Endothelial cell of umbilical vein (primary cell): ENCODE results near the gene RBM4. TPM values are rescaled to one million over a fixed set of nuclear protein-coding genes. Genes with fewer than 3 reads are reported as not detected.

Source experiments
- BruUV-seq: library from RNA; stranded (reverse); fragments of 400-500 nt; replicated peaks from 2 replicates; lab custom pipeline; 2021; lab: Mats Ljungman, UMichigan
- CTCF ChIA-PET: fragments of 300-600, 350-600 bp; sonication (Branson Sonifier 250); formaldehyde crosslinking; loops from one replicate; lab custom pipeline; 2021; ENCODE audit warnings: antibody characterized with exemption, inconsistent platforms; lab: Charles Lee
- POLR2A ChIA-PET: fragments of 300-600, 350-600 bp; sonication (Branson Sonifier 250); formaldehyde crosslinking; loops from one replicate; lab custom pipeline; 2021; ENCODE audit warnings: antibody characterized with exemption, inconsistent platforms; lab: Charles Lee
- DNase-seq: peaks from one replicate; pipeline ENCODE4 v3.0.0-alpha.2; 2011; ENCODE audit warnings: low read depth, low spot score
- FAIRE-seq: peaks from 2 replicates; lab custom pipeline; 2011; peaks lifted over from hg19 to GRCh38; lab: Jason Lieb, UNC
- H2AFZ ChIP-seq: 2 replicates; pipeline ENCODE4 v1.6.0; 2012; ENCODE audit warnings: low read depth, low read length, control low read depth, inconsistent platforms
- H3K27ac ChIP-seq: 2 replicates; pipeline ENCODE4 v1.5.1; 2011; ENCODE audit warnings: low read depth, mild to moderate bottlenecking, control low read depth, low read length, moderate library complexity; ENCODE audit not compliant: insufficient read depth
- H3K27me3 ChIP-seq, 2 experiments: 2 replicates each; pipeline versions ENCODE4 v1.6.0 to v1.6.1; 2011; ENCODE audit warnings: low read length in 2 of 2, mixed read lengths in 1 of 2; ENCODE audit not compliant: control insufficient read depth in 2 of 2, insufficient read depth in 2 of 2
- H3K36me3 ChIP-seq, 2 experiments: 2 replicates in 1 of 2; 3 replicates in 1 of 2; pipeline ENCODE4 v1.5.1; 2011; ENCODE audit warnings: low read length in 2 of 2, mild to moderate bottlenecking in 1 of 2, moderate library complexity in 1 of 2; ENCODE audit not compliant: control insufficient read depth in 2 of 2, insufficient read depth in 2 of 2; ENCODE audit errors: extremely low read depth in 1 of 2
- H3K4me1 ChIP-seq: 3 replicates; pipeline ENCODE4 v1.5.1; 2011; ENCODE audit warnings: mild to moderate bottlenecking, low read length; ENCODE audit not compliant: control insufficient read depth, insufficient read depth; ENCODE audit errors: extremely low read depth
- H3K4me2 ChIP-seq: 2 replicates; pipeline ENCODE4 v1.6.1; 2011; ENCODE audit warnings: low read length, control low read depth, mixed read lengths; ENCODE audit not compliant: insufficient read depth
- H3K4me3 ChIP-seq, 3 experiments: fragments of 200-600 bp in 1 of 3; sonication (generic), shearing (Covaris generic) in 1 of 3; replicated peaks in 1 of 3; 2 replicates each; pipeline ENCODE4 v1.5.1; 2011 to 2016; ENCODE audit warnings: control low read depth in 3 of 3, low read length in 3 of 3, mild to moderate bottlenecking in 2 of 3, inconsistent platforms in 1 of 3, low read depth in 1 of 3, moderate library complexity in 1 of 3; ENCODE audit not compliant: insufficient read depth in 1 of 3
- H3K79me2 ChIP-seq: 2 replicates; pipeline ENCODE4 v1.6.0; 2012; ENCODE audit warnings: low read length, inconsistent platforms; ENCODE audit not compliant: control insufficient read depth, insufficient read depth
- H3K9ac ChIP-seq: replicated peaks from 2 replicates; pipeline ENCODE3; 2011; ENCODE audit warnings: low read length, control low read depth; ENCODE audit not compliant: insufficient read depth; ENCODE audit errors: extremely low read depth
- H3K9me1 ChIP-seq: replicated peaks from 3 replicates; pipeline ENCODE4 v1.6.0; 2011; ENCODE audit warnings: mild to moderate bottlenecking, low read length; ENCODE audit not compliant: control insufficient read depth, insufficient read depth; ENCODE audit errors: extremely low read depth
- H3K9me3 ChIP-seq: replicated peaks from 2 replicates; pipeline ENCODE4 v1.5.1; 2012; ENCODE audit warnings: low read length, inconsistent platforms; ENCODE audit not compliant: control insufficient read depth, insufficient read depth
- H4K20me1 ChIP-seq: replicated peaks from 2 replicates; pipeline ENCODE3; 2011; ENCODE audit warnings: mild to moderate bottlenecking, low read length; ENCODE audit not compliant: control insufficient read depth, insufficient read depth; ENCODE audit errors: extremely low read depth
- CTCF ChIP-seq, 2 donors: IDR thresholded peaks; 1 replicate in 1 of 2; 2 replicates in 1 of 2; pipeline ENCODE4 v1.5.1; 2011; ENCODE audit warnings: low read length in 2 of 2, mild to moderate bottlenecking in 2 of 2, moderate library complexity in 2 of 2, control low read depth in 1 of 2, inconsistent platforms in 1 of 2, low read depth in 1 of 2; ENCODE audit not compliant: insufficient read depth in 1 of 2; ENCODE audit errors: extremely low read depth in 1 of 2
- EZH2 ChIP-seq: IDR thresholded peaks from 2 replicates; pipeline ENCODE4 v1.6.1; 2012; ENCODE audit warnings: borderline replicate concordance, low read depth, mild to moderate bottlenecking, moderate library complexity, low read length, inconsistent platforms; ENCODE audit not compliant: severe bottlenecking
- FOS ChIP-seq: IDR thresholded peaks from 2 replicates; pipeline ENCODE4 v1.6.1; 2011; ENCODE audit warnings: mild to moderate bottlenecking, low read length, moderate library complexity, borderline replicate concordance; ENCODE audit not compliant: insufficient read depth
- GATA2 ChIP-seq: IDR thresholded peaks from 2 replicates; pipeline ENCODE4 v1.7.0; 2011; ENCODE audit warnings: low read depth, mild to moderate bottlenecking, moderate library complexity, mixed read lengths, low read length; ENCODE audit not compliant: insufficient read length, insufficient read depth
- JUN ChIP-seq: IDR thresholded peaks from 2 replicates; pipeline ENCODE4 v1.6.1; 2011; ENCODE audit warnings: borderline replicate concordance, low read depth; ENCODE audit not compliant: insufficient read length, insufficient read depth
- MAX ChIP-seq: IDR thresholded peaks from 2 replicates; pipeline ENCODE4 v1.6.1; 2011; ENCODE audit not compliant: insufficient read depth, insufficient read length
- MYC ChIP-seq: IDR thresholded peaks from one replicate; pipeline ENCODE4 v1.6.1; 2011; ENCODE audit warnings: mild to moderate bottlenecking, low read depth, low read length
- POLR2A ChIP-seq: IDR thresholded peaks from 2 replicates; pipeline ENCODE4 v1.6.1; 2012; ENCODE audit warnings: low read depth, mild to moderate bottlenecking, control low read depth, low read length
- POLR2AphosphoS5 ChIP-seq: IDR thresholded peaks from 2 replicates; pipeline ENCODE4 v1.6.1; 2012; ENCODE audit warnings: low read depth, mild to moderate bottlenecking, control low read depth, low read length, moderate library complexity; ENCODE audit not compliant: insufficient read depth
- dilution Hi-C: fragments of 300-500 bp; cut with MboI; formaldehyde crosslinking; loops from one replicate; pipeline ENCODE4 v1.15.0; 2019; ENCODE audit warnings: low sequenced_read_pairs; ENCODE audit not compliant: extremely low pct_ligation_motif_present
- intact Hi-C: fragments of 100-400 bp; cut with micrococcal nuclease; formaldehyde crosslinking; loops from one replicate; pipeline ENCODE4 v1.10.0; 2022
- polyA plus RNA-seq, 4 experiments: library from polyadenylated mRNA; depleted of rRNA in 3 of 4; stranded (reverse) in 3 of 4; unstranded in 1 of 4; fragments of >200 nt; gene quantifications; 2 replicates each; pipeline versions ENCODE4 v1.2.1 to v1.2.3, GENCODE V29; 2011 to 2012; ENCODE audit warnings: missing spikeins in 1 of 4
- total RNA-seq: library from RNA; stranded (reverse); gene quantifications from 2 replicates; pipeline ENCODE4 v1.2.3, GENCODE V29; 2021

The RBM4 gene
- total and polyA plus RNA-seq, 2 donors (not counting 3 experiments of a cell fraction or from before 2014, with no cell fraction given), result 153 to 361 TPM

GRCh38 chr11:66637557-66638176 is 836 bp upstream of the RBM4 start:
- Histone ChIP-seq H3K9me1 (no peaks in the 10 kb centered on the region), H3K36me3 (peaks cover 6 to 17% of the 10 kb centered on the region in 2 experiments), H3K4me1 (peaks cover 41% of the 10 kb centered on the region), H3K9me3 (no peaks in the 10 kb centered on the region), H3K79me2 (peaks cover 87% of the 10 kb centered on the region), H3K9ac (no peak overlapping the region), H3K27ac (peak overlapping the region; percentile 27), H3K4me3 (peak overlapping the region; percentile 26 to 50 (median 34)), H4K20me1 (peaks cover 23% of the 10 kb centered on the region), H3K27me3 (no peaks in the 10 kb centered on the region), H2AFZ (peak overlapping the region; percentile 66), H3K4me2 (peak overlapping the region; percentile 83)
- TF ChIP-seq JUN (no peak), FOS (no peak), EZH2 (no peak), MAX (no peak), POLR2AphosphoS5 (no peak), GATA2 (no peak), POLR2A (no peak), CTCF (IDR thresholded peaks at IDR 0.05; ENCODE audit: extremely low read depth in 1 of 2, insufficient read depth in 1 of 2, low read depth in 1 of 2, low read length in 2 of 2) (no peak), MYC (no peak)
- POLR2A ChIA-PET, result interaction anchor here (0.6 to 1.9 kb wide), 11 partner anchors 11 to 158 kb away, joined by 3 to 27 read pairs (median 4); partner anchors contain the start of genes CTSF, DPP3, RBM14 and RBM4B
- CTCF ChIA-PET, result interaction anchor here (0.7 to 3.4 kb wide), 17 partner anchors 9 to 220 kb away, joined by 3 to 32 read pairs (median 3); partner anchors contain the start of genes CCDC87, CCS, MRPL11 and RBM4B
- TSS peak; percentile 94 for BruUV-seq
- dilution Hi-C loops (no loop called here), intact Hi-C loops (loop anchor here (1.0 kb wide), 3 partner anchors 21 to 44 kb away; partner anchors contain the start of genes CCDC87, CCS, RBM14 and RBM4B)
- DNase-seq (no peak), FAIRE-seq (no peak)
